ENCODE results near the gene MACROD2.

DNA sequence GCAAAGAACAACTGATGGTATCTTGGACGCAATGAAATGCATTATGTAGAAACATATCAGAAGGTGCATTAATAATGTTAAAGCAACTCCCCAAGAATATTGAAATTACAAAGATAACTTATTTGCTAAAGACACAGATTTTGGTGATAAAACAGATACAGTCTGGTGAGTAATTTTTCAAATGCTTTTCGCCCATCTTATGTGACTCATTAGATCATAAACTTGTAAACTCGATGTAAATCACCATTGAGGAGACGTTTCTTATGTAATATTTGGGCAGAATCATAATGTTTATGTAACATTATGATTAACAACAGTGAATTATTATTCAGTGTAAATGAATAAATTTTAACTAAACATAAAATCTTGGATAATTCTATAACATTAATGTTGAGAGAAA lies 1969.8 kb downstream of the MACROD2 start:
- TF ChIP-seq, protein P1, sequence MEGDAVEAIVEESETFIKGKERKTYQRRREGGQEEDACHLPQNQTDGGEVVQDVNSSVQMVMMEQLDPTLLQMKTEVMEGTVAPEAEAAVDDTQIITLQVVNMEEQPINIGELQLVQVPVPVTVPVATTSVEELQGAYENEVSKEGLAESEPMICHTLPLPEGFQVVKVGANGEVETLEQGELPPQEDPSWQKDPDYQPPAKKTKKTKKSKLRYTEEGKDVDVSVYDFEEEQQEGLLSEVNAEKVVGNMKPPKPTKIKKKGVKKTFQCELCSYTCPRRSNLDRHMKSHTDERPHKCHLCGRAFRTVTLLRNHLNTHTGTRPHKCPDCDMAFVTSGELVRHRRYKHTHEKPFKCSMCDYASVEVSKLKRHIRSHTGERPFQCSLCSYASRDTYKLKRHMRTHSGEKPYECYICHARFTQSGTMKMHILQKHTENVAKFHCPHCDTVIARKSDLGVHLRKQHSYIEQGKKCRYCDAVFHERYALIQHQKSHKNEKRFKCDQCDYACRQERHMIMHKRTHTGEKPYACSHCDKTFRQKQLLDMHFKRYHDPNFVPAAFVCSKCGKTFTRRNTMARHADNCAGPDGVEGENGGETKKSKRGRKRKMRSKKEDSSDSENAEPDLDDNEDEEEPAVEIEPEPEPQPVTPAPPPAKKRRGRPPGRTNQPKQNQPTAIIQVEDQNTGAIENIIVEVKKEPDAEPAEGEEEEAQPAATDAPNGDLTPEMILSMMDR (conservative IDR thresholded peaks at IDR 0.05; ENCODE audit: low read depth, low read length), result no peak
- no peak for TF ChIP-seq EZH2 (IDR thresholded peaks at IDR 0.05; ENCODE audit: borderline replicate concordance, low read depth, low read length, poor library complexity, severe bottlenecking)
